Keratinocyte (primary cell): ENCODE measurements around the gene PHF2. TPM values are rescaled to one million over a fixed set of nuclear protein-coding genes. Genes with fewer than 3 reads are reported as not detected.

Experiments
- DNase-seq: peaks from one replicate; pipeline ENCODE4 v3.0.0-alpha.2; 2011; ENCODE audit warnings: low read depth, missing footprints, low spot score
- FAIRE-seq: peaks from 2 replicates; lab custom pipeline; 2011; peaks lifted over from hg19 to GRCh38; lab: Jason Lieb, UNC
- H2AFZ ChIP-seq: 2 replicates; pipeline ENCODE4 v1.6.0; 2012; ENCODE audit warnings: low read length, control low read depth, inconsistent platforms; ENCODE audit not compliant: control insufficient read depth
- H3K27ac ChIP-seq: 2 replicates; pipeline ENCODE4 v1.5.1; 2011; ENCODE audit warnings: low read length; ENCODE audit not compliant: control insufficient read depth, insufficient read depth
- H3K27me3 ChIP-seq: 3 replicates; pipeline ENCODE4 v1.6.0; 2011; ENCODE audit warnings: low read length; ENCODE audit not compliant: control insufficient read depth, insufficient read depth; ENCODE audit errors: extremely low read depth
- H3K36me3 ChIP-seq, 2 experiments: 2 replicates in 1 of 2; 3 replicates in 1 of 2; pipeline ENCODE4 v1.5.1; 2011; ENCODE audit warnings: low read length in 2 of 2, mild to moderate bottlenecking in 1 of 2; ENCODE audit not compliant: control insufficient read depth in 2 of 2, insufficient read depth in 2 of 2; ENCODE audit errors: extremely low read depth in 1 of 2
- H3K4me1 ChIP-seq: 3 replicates; pipeline ENCODE4 v1.5.1; 2011; ENCODE audit warnings: low read length; ENCODE audit not compliant: control insufficient read depth, insufficient read depth; ENCODE audit errors: extremely low read depth
- H3K4me2 ChIP-seq: 3 replicates; pipeline ENCODE4 v1.6.0; 2011; ENCODE audit warnings: low read depth, low read length; ENCODE audit not compliant: control insufficient read depth, insufficient read depth; ENCODE audit errors: extremely low read depth
- H3K4me3 ChIP-seq, 3 experiments: fragments of 200-600 bp in 1 of 3; sonication (generic) in 1 of 3; 2 replicates in 2 of 3; 3 replicates in 1 of 3; pipeline ENCODE4 v1.5.1; 2011 to 2016; ENCODE audit warnings: low read length in 3 of 3, mild to moderate bottlenecking in 3 of 3, control low read depth in 2 of 3, inconsistent platforms in 1 of 3, low read depth in 1 of 3, mixed read lengths in 1 of 3, mixed run types in 1 of 3, moderate library complexity in 1 of 3; ENCODE audit not compliant: control insufficient read depth in 2 of 3, insufficient read depth in 2 of 3; ENCODE audit errors: extremely low read depth in 1 of 3
- H3K79me2 ChIP-seq: 2 replicates; pipeline ENCODE4 v1.6.0; 2012; ENCODE audit warnings: low read length; ENCODE audit not compliant: control insufficient read depth, insufficient read depth
- H3K9ac ChIP-seq: 3 replicates; pipeline ENCODE4 v1.6.0; 2011; ENCODE audit warnings: low read length; ENCODE audit not compliant: control insufficient read depth, insufficient read depth; ENCODE audit errors: extremely low read depth
- H3K9me1 ChIP-seq: 3 replicates; pipeline ENCODE4 v1.6.0; 2011; ENCODE audit warnings: low read length; ENCODE audit not compliant: control insufficient read depth, insufficient read depth; ENCODE audit errors: extremely low read depth
- H3K9me3 ChIP-seq: 2 replicates; pipeline ENCODE4 v1.5.1; 2012; ENCODE audit warnings: low read depth, low read length; ENCODE audit not compliant: control insufficient read depth
- H4K20me1 ChIP-seq: 3 replicates; pipeline ENCODE4 v1.6.0; 2011; ENCODE audit warnings: low read length; ENCODE audit not compliant: control insufficient read depth, insufficient read depth; ENCODE audit errors: extremely low read depth
- CTCF ChIP-seq, 3 experiments: IDR thresholded peaks in 1 of 3; conservative IDR thresholded peaks in 1 of 3; optimal IDR thresholded peaks in 1 of 3; 2 replicates in 2 of 3; 3 replicates in 1 of 3; pipeline versions ENCODE3 to v1.5.1; 2011; ENCODE audit warnings: low read length in 3 of 3, mild to moderate bottlenecking in 3 of 3, moderate library complexity in 2 of 3, control low read depth in 1 of 3, inconsistent platforms in 1 of 3; ENCODE audit not compliant: insufficient read depth in 2 of 3; ENCODE audit errors: extremely low read depth in 1 of 3
- EZH2 ChIP-seq: IDR thresholded peaks from one replicate; pipeline ENCODE4 v1.6.1; 2012; ENCODE audit warnings: inconsistent platforms, mild to moderate bottlenecking, low read length, moderate library complexity
- dilution Hi-C: fragments of 300-500 bp; cut with MboI; formaldehyde crosslinking; loops from one replicate; pipeline ENCODE4 v1.7.0; 2020; ENCODE audit warnings: low sequenced_read_pairs; ENCODE audit not compliant: extremely low pct_ligation_motif_present
- polyA plus RNA-seq, 5 experiments: library from polyadenylated mRNA; depleted of rRNA in 3 of 5; stranded (reverse) in 3 of 5; stranded (forward) in 1 of 5; unstranded in 1 of 5; fragments of >200 nt; gene quantifications; 1 replicate in 1 of 5; 2 replicates in 3 of 5; 3 replicates in 1 of 5; pipeline versions ENCODE4 v1.2.1 to v1.2.3, GENCODE V29; 2011 to 2012; ENCODE audit warnings: missing spikeins in 2 of 5, low read depth in 1 of 5, low replicate concordance in 1 of 5

PHF2 gene
- polyA plus RNA-seq, 1 donor (not counting 4 experiments of a cell fraction or from before 2014, with no cell fraction given), result 5.1 TPM

- TF ChIP-seq EZH2, result no peak
- TF ChIP-seq CTCF (optimal IDR thresholded peaks at IDR 0.05 in 1 of 3, IDR thresholded peaks at IDR 0.05 in 1 of 3, conservative IDR thresholded peaks at IDR 0.05 in 1 of 3; ENCODE audit: extremely low read depth in 1 of 3, insufficient read depth in 2 of 3, low read length in 3 of 3), result no peak
Observed at GRCh38 chr9:93586290-93587057, 10.1 kb downstream of the PHF2 start.

GRCh38 chr9:93587284-93587650, 10.9 kb downstream of the PHF2 start:
- Histone ChIP-seq H2AFZ (no peak overlapping the region), H3K4me2 (no peak overlapping the region), H3K27me3 (no peaks in the 10 kb centered on the region), H3K4me1 (no peaks in the 10 kb centered on the region), H3K9ac (no peak overlapping the region), H3K4me3 (no peak overlapping the region), H3K9me1 (no peaks in the 10 kb centered on the region), H3K36me3 (no peaks in the 10 kb centered on the region), H4K20me1 (peaks cover 2% of the 10 kb centered on the region), H3K27ac (no peak overlapping the region), H3K9me3 (no peaks in the 10 kb centered on the region), H3K79me2 (peaks cover 52% of the 10 kb centered on the region)
- dilution Hi-C loops, result no loop called here
- no peak for FAIRE-seq
- no peak for TF ChIP-seq CTCF (optimal IDR thresholded peaks at IDR 0.05 in 1 of 3, IDR thresholded peaks at IDR 0.05 in 1 of 3, conservative IDR thresholded peaks at IDR 0.05 in 1 of 3; ENCODE audit: extremely low read depth in 1 of 3, insufficient read depth in 2 of 3, low read length in 3 of 3)
- no peak for DNase-seq

More at GRCh38 chr9:93586290-93587057, 10.1 kb downstream of the PHF2 start:
- Histone ChIP-seq H3K79me2 (peaks cover 56% of the 10 kb centered on the region), H3K4me1 (no peaks in the 10 kb centered on the region), H3K9me1 (no peaks in the 10 kb centered on the region), H3K27me3 (no peaks in the 10 kb centered on the region), H3K4me3 (no peak overlapping the region), H4K20me1 (peaks cover 5% of the 10 kb centered on the region), H2AFZ (no peak overlapping the region), H3K27ac (no peak overlapping the region), H3K9me3 (no peaks in the 10 kb centered on the region), H3K4me2 (no peak overlapping the region), H3K36me3 (peaks cover 0 to 3% of the 10 kb centered on the region in 2 experiments), H3K9ac (no peak overlapping the region)
- no peak for FAIRE-seq
- dilution Hi-C loops, result no loop called here
- no peak for DNase-seq
